GM19397 (cell line): ENCODE results near the gene PDE3A.

Experiments
- ATAC-seq: cut with Tn5 transposase; IDR thresholded peaks from one replicate; pipeline ENCODE4 v1.9.1; 2021; ENCODE audit warnings: mild to moderate bottlenecking, moderate library complexity; ENCODE audit not compliant: unreplicated experiment

PDE3A gene

GRCh38 chr12:20420557-20420956, 52.2 kb downstream of the PDE3A start:
- no peak for ATAC-seq

- ATAC-seq, result no peak
Observed at GRCh38 chr12:20421421-20421820, 53.1 kb downstream of the PDE3A start.

GRCh38 chr12:20423557-20423956, 55.2 kb downstream of the PDE3A start:
- no peak for ATAC-seq

- no peak for ATAC-seq
Observed at GRCh38 chr12:20424841-20425240, 56.5 kb downstream of the PDE3A start.

- no peak for ATAC-seq
Observed at GRCh38 chr12:20426191-20426590, 57.9 kb downstream of the PDE3A start.

GRCh38 chr12:20426957-20427356, 58.6 kb downstream of the PDE3A start:
- ATAC-seq, result no peak

GRCh38 chr12:20429852-20430251, 61.5 kb downstream of the PDE3A start:
- ATAC-seq, result no peak

- ATAC-seq, result no peak
Observed at GRCh38 chr12:20432290-20432689, 64.0 kb downstream of the PDE3A start.

- ATAC-seq, result no peak
Observed at GRCh38 chr12:20434996-20435395, 66.7 kb downstream of the PDE3A start.

GRCh38 chr12:20436316-20436715, 68.0 kb downstream of the PDE3A start:
- no peak for ATAC-seq

- no peak for ATAC-seq
Observed at GRCh38 chr12:20438299-20438779, 70.0 kb downstream of the PDE3A start.

GRCh38 chr12:20439626-20440025, 71.3 kb downstream of the PDE3A start:
- ATAC-seq, result no peak

GRCh38 chr12:20440408-20440807, 72.1 kb downstream of the PDE3A start:
- no peak for ATAC-seq

GRCh38 chr12:20442322-20442721, 74.0 kb downstream of the PDE3A start:
- ATAC-seq, result no peak

- ATAC-seq, result no peak
Observed at GRCh38 chr12:20443255-20443654, 74.9 kb downstream of the PDE3A start.

GRCh38 chr12:20443792-20444191, 75.5 kb downstream of the PDE3A start:
- no peak for ATAC-seq

GRCh38 chr12:20444595-20445170, 76.3 kb downstream of the PDE3A start:
- no peak for ATAC-seq

GRCh38 chr12:20445687-20446086, 77.3 kb downstream of the PDE3A start:
- no peak for ATAC-seq

GRCh38 chr12:20446836-20447235, 78.5 kb downstream of the PDE3A start:
- no peak for ATAC-seq

GRCh38 chr12:20448781-20449180, 80.4 kb downstream of the PDE3A start:
- no peak for ATAC-seq

GRCh38 chr12:20450591-20451180, 82.3 kb downstream of the PDE3A start:
- no peak for ATAC-seq

GRCh38 chr12:20451761-20452160, 83.4 kb downstream of the PDE3A start:
- ATAC-seq, result no peak

- ATAC-seq, result no peak
Observed at GRCh38 chr12:20452496-20453010, 84.2 kb downstream of the PDE3A start.
